Tibial artery (tissue), 4 donors: Measurements from ENCODE around the gene TRABD2B.

Experiments used
- DNase-seq, 2 donors: peaks; one replicate each; pipeline ENCODE4 v3.0.0-alpha.2; 2019
- H3K27ac ChIP-seq, 2 donors: fragments of 200-600 bp; sonication (generic) in 1 of 2; 1 replicate in 1 of 2; 2 replicates in 1 of 2; pipeline ENCODE4 v1.5.1; 2018 to 2019; ENCODE audit warnings: mild to moderate bottlenecking in 1 of 2
- H3K27me3 ChIP-seq, 2 donors: fragments of 200-600 bp; sonication (generic) in 1 of 2; one replicate each; pipeline versions ENCODE4 v1.5.1 to v1.6.0; 2016 to 2019
- H3K36me3 ChIP-seq, 3 donors: fragments of 200-600 bp; sonication (generic) in 2 of 3; one replicate each; pipeline ENCODE4 v1.5.1; 2016 to 2019; ENCODE audit warnings: mild to moderate bottlenecking in 2 of 3
- H3K4me1 ChIP-seq, 4 donors: fragments of 200-600 bp; sonication (generic) in 2 of 4; 1 replicate in 3 of 4; 2 replicates in 1 of 4; pipeline ENCODE4 v1.5.1; 2016 to 2019
- H3K4me3 ChIP-seq, 2 donors: fragments of 200-600 bp; sonication (generic) in 1 of 2; 1 replicate in 1 of 2; 2 replicates in 1 of 2; pipeline ENCODE4 v1.5.1; 2018 to 2019; ENCODE audit warnings: mild to moderate bottlenecking in 2 of 2
- H3K9me3 ChIP-seq, 3 donors: fragments of 200-600 bp; sonication (generic) in 1 of 3; one replicate each; pipeline ENCODE4 v1.5.1; 2016 to 2019
- intact Hi-C: fragments of 100-400 bp; cut with DNase I; formaldehyde crosslinking; loops from one replicate; pipeline ENCODE4 v1.15.0; 2023; ENCODE audit warnings: low total_unique reads
- TF ChIP-seq, protein P1 (sequence below), 2 experiments: fragments of 200-600 bp in 1 of 2; fragments of 450-650 bp in 1 of 2; IDR thresholded peaks; one replicate each; pipeline ENCODE4 v1.5.1; 2017 to 2019; ENCODE audit warnings: antibody characterized with exemption in 2 of 2, mild to moderate bottlenecking in 1 of 2, moderate library complexity in 1 of 2

Gene TRABD2B

DNA sequence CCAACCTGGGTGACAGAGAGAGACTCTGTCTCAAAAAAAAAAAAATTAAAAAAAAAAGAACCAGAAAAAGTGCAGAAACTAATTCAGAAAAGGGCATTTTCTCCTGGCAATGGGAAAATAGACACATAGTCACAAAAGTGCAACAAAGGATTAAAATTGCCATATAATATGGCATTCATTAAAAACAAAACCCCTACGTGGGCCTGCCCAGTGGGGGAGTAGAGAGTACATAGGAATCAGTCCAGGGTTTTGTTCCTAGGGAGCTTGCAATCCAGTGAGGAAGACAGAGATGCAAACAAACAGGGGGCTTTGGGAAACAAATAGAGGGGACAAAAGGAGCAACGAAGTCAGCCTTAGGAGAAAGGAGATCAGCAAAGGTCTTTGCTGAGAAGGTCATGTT is 4.5 kb upstream of the TRABD2B start:
- DNase-seq: no peak
- TF ChIP-seq, protein P1, sequence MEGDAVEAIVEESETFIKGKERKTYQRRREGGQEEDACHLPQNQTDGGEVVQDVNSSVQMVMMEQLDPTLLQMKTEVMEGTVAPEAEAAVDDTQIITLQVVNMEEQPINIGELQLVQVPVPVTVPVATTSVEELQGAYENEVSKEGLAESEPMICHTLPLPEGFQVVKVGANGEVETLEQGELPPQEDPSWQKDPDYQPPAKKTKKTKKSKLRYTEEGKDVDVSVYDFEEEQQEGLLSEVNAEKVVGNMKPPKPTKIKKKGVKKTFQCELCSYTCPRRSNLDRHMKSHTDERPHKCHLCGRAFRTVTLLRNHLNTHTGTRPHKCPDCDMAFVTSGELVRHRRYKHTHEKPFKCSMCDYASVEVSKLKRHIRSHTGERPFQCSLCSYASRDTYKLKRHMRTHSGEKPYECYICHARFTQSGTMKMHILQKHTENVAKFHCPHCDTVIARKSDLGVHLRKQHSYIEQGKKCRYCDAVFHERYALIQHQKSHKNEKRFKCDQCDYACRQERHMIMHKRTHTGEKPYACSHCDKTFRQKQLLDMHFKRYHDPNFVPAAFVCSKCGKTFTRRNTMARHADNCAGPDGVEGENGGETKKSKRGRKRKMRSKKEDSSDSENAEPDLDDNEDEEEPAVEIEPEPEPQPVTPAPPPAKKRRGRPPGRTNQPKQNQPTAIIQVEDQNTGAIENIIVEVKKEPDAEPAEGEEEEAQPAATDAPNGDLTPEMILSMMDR (IDR thresholded peaks at IDR 0.05): no peak
- no peaks in the 10 kb centered on the region for H3K9me3 ChIP-seq
- H3K4me1 ChIP-seq: peaks cover 0 to 6% (median 6%) of the 10 kb centered on the region in 4 donors
- intact Hi-C loops: no loop called here
- H3K36me3 ChIP-seq: no peaks in the 10 kb centered on the region
- no peaks in the 10 kb centered on the region for H3K27me3 ChIP-seq
- H3K27ac ChIP-seq: no peak overlapping the region
- no peak overlapping the region for H3K4me3 ChIP-seq

- H3K4me3 ChIP-seq: no peak overlapping the region
- no peaks in the 10 kb centered on the region for H3K36me3 ChIP-seq
- no peak for DNase-seq
- no peak overlapping the region for H3K27ac ChIP-seq
- no peaks in the 10 kb centered on the region for H3K27me3 ChIP-seq
- intact Hi-C loops: no loop called here
- H3K9me3 ChIP-seq: no peaks in the 10 kb centered on the region
- peaks cover 0 to 7% (median 6%) of the 10 kb centered on the region in 4 donors for H3K4me1 ChIP-seq
- TF ChIP-seq, protein P1 (IDR thresholded peaks at IDR 0.05): no peak
These were observed 3.7 kb upstream of the TRABD2B start for GRCh38 chr1:48000883-48001282.

DNA sequence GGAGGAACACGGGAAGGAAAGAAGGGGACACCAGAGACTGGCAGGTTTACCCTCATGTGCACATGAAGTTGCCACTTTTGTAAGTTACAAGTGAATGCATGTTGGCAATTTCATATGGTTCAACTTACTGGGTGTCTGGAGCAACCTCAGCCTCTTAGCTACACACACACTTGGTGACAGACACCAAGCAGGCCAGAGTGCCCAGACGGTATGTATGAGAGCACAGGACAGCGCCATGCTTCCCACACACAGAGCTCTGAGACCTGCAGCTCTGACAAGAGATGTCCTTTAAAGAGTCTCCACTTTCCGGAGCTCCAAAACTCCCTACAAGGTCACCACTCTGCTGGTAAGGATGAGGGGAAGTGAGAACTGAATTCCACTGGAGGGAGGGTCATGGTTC is 1.9 kb upstream of the TRABD2B start:
- TF ChIP-seq, protein P1 (IDR thresholded peaks at IDR 0.05): no peak
- Histone ChIP-seq H3K4me1 (peaks cover 0 to 25% (median 16%) of the 10 kb centered on the region in 4 donors), H3K36me3 (no peaks in the 10 kb centered on the region), H3K9me3 (no peaks in the 10 kb centered on the region), H3K4me3 (no peak overlapping the region), H3K27me3 (no peaks in the 10 kb centered on the region), H3K27ac (no peak overlapping the region)
- DNase-seq: no peak
- intact Hi-C loops: loop anchor here (2.0 to 10.0 kb wide), 2 partner anchors 62 to 214 kb away; no protein-coding TSS in a partner anchor

DNA sequence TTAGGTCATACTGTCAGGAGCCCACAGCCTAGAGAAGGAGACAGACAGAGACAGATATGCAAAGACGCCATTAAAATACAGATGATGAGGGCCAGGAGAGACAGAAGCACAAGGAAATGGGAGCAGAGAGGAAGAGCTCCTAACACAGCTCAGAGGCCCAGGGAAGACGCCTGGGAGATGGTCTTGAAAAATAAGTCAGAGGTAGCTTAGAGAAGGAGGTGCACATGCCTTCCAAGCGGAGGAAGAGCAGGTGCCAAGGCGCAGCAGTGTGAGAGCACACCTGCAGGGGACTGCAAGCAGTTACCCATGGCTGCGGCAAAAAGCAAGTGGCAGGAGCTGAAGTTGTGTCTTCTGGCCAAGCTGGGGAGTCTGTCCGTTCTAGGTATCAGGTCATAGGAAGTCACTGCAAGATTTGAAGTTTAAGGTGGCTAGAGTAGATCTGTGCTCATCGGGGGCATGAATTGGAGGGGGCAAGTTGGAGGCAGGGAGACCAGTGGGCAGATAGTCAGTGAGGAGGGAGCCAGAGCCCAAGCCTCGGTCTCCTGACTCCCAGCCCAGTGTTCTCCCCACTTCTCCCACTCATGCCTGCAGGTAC is 1.3 kb upstream of the TRABD2B start:
- Histone ChIP-seq H3K9me3 (no peaks in the 10 kb centered on the region), H3K36me3 (no peaks in the 10 kb centered on the region), H3K27ac (no peak overlapping the region), H3K27me3 (no peaks in the 10 kb centered on the region), H3K4me1 (peaks cover 0 to 31% (median 22%) of the 10 kb centered on the region in 4 donors), H3K4me3 (no peak overlapping the region)
- TF ChIP-seq, protein P1 (IDR thresholded peaks at IDR 0.05): no peak
- DNase-seq: no peak
- intact Hi-C loops: loop anchor here (2.0 to 10.0 kb wide), 2 partner anchors 62 to 214 kb away; no protein-coding TSS in a partner anchor

DNA sequence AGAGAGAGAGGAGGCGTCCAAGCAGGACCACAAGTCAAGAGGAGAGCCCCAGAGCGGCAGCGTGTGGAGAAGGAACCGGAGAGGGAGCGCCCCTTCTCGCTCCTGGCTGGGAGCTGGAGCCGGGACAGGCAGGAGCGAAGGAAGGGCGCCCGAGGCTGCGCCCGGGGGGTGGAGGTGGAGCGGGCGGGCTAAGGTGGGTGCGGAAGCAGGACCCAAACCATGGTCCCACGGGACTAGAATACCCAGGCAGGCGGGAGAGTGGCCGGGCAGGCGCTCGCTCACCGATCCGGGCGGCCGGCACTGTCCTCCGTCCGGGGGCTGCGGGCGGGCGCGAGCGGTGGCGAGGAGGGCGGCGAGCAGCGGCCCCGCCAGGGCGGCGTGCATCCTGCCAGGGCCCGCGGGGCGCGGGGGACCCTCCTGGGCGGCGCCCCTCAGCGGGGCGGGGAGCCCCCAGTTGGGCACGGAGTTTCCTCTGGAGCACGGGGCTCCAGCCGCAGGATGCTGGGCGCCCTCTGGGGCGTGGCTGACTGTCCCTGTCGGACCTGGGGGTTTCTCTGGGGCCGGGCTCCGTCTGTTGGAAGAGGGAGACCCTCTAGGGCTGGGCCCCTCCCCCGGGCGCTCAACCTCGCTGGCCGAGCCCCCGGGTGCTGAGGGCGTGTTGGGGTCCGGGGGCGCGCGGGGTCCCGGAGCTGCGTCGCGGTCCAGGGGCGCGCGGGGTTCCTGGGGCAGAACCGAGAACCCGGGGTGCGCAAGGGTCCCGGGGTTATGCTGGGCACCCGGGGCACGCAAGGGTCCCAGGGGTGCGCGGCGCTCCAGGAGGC is 569 bp downstream of the TRABD2B start:
- Histone ChIP-seq H3K4me3 (peak overlapping the region; percentile 96 to 100), H3K27me3 (no peaks in the 10 kb centered on the region), H3K4me1 (peaks cover 0 to 48% (median 35%) of the 10 kb centered on the region in 4 donors), H3K36me3 (no peaks in the 10 kb centered on the region), H3K27ac (peak overlapping the region; percentile 100), H3K9me3 (no peaks in the 10 kb centered on the region)
- intact Hi-C loops: loop anchor here (10.0 kb wide), 1 partner anchor 212 kb away; no protein-coding TSS in a partner anchor
- TF ChIP-seq, protein P1 (IDR thresholded peaks at IDR 0.05): peak in 1 of 2 experiments; percentile 9
- DNase-seq: peak; percentile 34 to 75
